Sigmoid colon (tissue), 7 donors: Measurements from ENCODE around the gene SCAPER. TPM values are rescaled to one million over a fixed set of nuclear protein-coding genes. Genes with fewer than 3 reads are reported as not detected.

Experiments
- DNase-seq: peaks from one replicate; pipeline ENCODE4 v3.0.0-alpha.2; 2019
- H3K27ac ChIP-seq, 4 donors: fragments of 200-600 bp; sonication (generic); one replicate each; pipeline ENCODE4 v1.5.1; 2016 to 2019; ENCODE audit warnings: mild to moderate bottlenecking in 1 of 4
- H3K27me3 ChIP-seq, 3 donors: fragments of 200-600 bp; sonication (generic); one replicate each; pipeline ENCODE4 v1.5.1; 2019; ENCODE audit warnings: mild to moderate bottlenecking in 1 of 3
- H3K36me3 ChIP-seq, 4 donors: fragments of 200-600 bp; sonication (generic); one replicate each; pipeline ENCODE4 v1.5.1; 2016 to 2019
- H3K4me1 ChIP-seq, 4 donors: fragments of 200-600 bp; sonication (generic); one replicate each; pipeline ENCODE4 v1.5.1; 2017 to 2019
- H3K4me3 ChIP-seq, 4 donors: fragments of 200-600 bp; sonication (generic); one replicate each; pipeline ENCODE4 v1.5.1; 2017 to 2019; ENCODE audit warnings: mild to moderate bottlenecking in 2 of 4, moderate library complexity in 1 of 4
- H3K9me3 ChIP-seq, 4 donors: fragments of 200-600 bp in 3 of 4; sonication (generic) in 3 of 4; one replicate each; pipeline versions ENCODE4 v1.5.1 to v1.6.1; 2013 to 2019
- EP300 ChIP-seq, 4 donors: sonication (generic); formaldehyde crosslinking; IDR thresholded peaks; one replicate each; pipeline ENCODE4 v1.6.1; 2017; ENCODE audit warnings: antibody characterized with exemption in 4 of 4
- POLR2A ChIP-seq, 2 donors: fragments of 450-650 bp; IDR thresholded peaks; one replicate each; pipeline ENCODE4 v1.6.1; 2016; ENCODE audit warnings: antibody characterized with exemption in 2 of 2, mild to moderate bottlenecking in 2 of 2, moderate library complexity in 2 of 2
- POLR2AphosphoS5 ChIP-seq, 4 donors: sonication (generic); formaldehyde crosslinking; IDR thresholded peaks; one replicate each; pipeline ENCODE4 v1.6.1; 2017; ENCODE audit warnings: antibody characterized with exemption in 4 of 4
- WGBS, 2 donors: extraction: QIAGEN DNeasy Blood & Tissue Kit; methylation state at CpG; one replicate each; pipeline ENCODE4 v1.1.7; 2013; 5-methylcytosine and 5-hydroxymethylcytosine counted together
- intact Hi-C: fragments of 100-400 bp; cut with DNase I; formaldehyde crosslinking; loops from one replicate; pipeline ENCODE4 v1.15.1; 2023
- polyA plus RNA-seq, 3 donors: library from polyadenylated mRNA; stranded (reverse); fragments of 200-250 nt; gene quantifications; one replicate each; pipeline ENCODE4 v1.2.3, GENCODE V29; 2013
- total RNA-seq, 4 donors: library from RNA; depleted of rRNA; stranded (reverse); fragments of >200 nt; gene quantifications; one replicate each; pipeline ENCODE4 v1.1.0, GENCODE V29; 2016
- TF ChIP-seq, protein P1 (sequence below), 4 experiments: fragments of 450-650 bp in 3 of 4; fragments of 200-600 bp in 1 of 4; IDR thresholded peaks; one replicate each; pipeline ENCODE4 v1.5.1; 2016 to 2019; ENCODE audit warnings: antibody characterized with exemption in 4 of 4, mild to moderate bottlenecking in 3 of 4, moderate library complexity in 2 of 4
- donor health status: healthy with polysubstance abuse.
- donor health status: Bipolar disorder and iron deficiency.
- donor health status: healthy.

The SCAPER gene
- total and polyA plus RNA-seq, 7 donors = 5.3 to 40.7 (median 22.5) TPM

DNA sequence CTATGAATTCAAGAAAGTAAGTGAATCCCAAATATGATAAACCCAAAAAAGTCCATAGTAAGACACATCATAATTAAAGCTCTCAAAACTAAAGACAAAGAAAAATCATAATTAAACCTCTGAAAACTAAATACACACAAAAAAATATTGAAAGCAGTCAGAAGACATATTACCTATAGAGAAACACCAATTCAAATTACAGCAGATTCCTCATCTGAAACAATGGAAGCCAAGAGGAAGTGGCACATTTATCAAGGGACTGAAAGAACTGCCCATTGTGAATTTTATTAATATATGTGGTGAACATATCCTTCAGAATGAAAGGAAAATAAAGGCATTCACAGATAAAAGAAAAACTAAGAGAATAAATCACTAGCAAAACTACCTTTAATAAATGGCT lies 128.2 kb downstream of the SCAPER start:
- peaks cover 0 to 7% (median 0%) of the 10 kb centered on the region in 4 donors for H3K9me3 ChIP-seq
- H3K4me3 ChIP-seq = no peak overlapping the region
- H3K27ac ChIP-seq = no peak overlapping the region
- intact Hi-C loops = no loop called here
- DNase-seq = no peak
- peaks cover 0 to 20% (median 0%) of the 10 kb centered on the region in 4 donors for H3K36me3 ChIP-seq
- H3K27me3 ChIP-seq = no peaks in the 10 kb centered on the region
- TF ChIP-seq POLR2AphosphoS5 (IDR thresholded peaks at IDR 0.05) = no peak
- TF ChIP-seq, protein P1, sequence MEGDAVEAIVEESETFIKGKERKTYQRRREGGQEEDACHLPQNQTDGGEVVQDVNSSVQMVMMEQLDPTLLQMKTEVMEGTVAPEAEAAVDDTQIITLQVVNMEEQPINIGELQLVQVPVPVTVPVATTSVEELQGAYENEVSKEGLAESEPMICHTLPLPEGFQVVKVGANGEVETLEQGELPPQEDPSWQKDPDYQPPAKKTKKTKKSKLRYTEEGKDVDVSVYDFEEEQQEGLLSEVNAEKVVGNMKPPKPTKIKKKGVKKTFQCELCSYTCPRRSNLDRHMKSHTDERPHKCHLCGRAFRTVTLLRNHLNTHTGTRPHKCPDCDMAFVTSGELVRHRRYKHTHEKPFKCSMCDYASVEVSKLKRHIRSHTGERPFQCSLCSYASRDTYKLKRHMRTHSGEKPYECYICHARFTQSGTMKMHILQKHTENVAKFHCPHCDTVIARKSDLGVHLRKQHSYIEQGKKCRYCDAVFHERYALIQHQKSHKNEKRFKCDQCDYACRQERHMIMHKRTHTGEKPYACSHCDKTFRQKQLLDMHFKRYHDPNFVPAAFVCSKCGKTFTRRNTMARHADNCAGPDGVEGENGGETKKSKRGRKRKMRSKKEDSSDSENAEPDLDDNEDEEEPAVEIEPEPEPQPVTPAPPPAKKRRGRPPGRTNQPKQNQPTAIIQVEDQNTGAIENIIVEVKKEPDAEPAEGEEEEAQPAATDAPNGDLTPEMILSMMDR (IDR thresholded peaks at IDR 0.05) = no peak
- no peak for TF ChIP-seq EP300 (IDR thresholded peaks at IDR 0.05)
- no peaks in the 10 kb centered on the region for H3K4me1 ChIP-seq

DNA sequence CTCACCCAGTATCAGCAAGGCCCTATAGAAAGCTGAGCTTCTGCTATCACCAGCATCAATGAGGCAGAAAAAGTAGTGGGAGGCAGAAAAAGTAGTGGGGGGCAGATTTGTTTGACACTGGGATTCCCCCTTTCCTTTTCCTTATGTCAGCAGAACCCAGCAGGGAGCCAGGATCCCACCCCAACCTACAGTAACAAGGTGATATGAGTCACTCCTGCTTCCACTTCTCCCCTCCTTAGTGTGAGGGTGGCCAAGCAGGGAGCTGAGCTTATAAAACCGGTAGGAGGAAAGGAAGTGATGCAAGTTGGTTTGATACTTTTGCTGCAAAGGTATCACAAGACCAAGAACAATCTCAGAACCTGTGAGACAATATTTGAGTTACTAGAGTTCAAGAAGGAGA lies 128.7 kb downstream of the SCAPER start:
- intact Hi-C loops = no loop called here
- 88 to 94% methylated on average over 1 of the region's 1 CpG for WGBS, 2 donors
- DNase-seq = no peak
- no peaks in the 10 kb centered on the region for H3K4me1 ChIP-seq
- no peaks in the 10 kb centered on the region for H3K27me3 ChIP-seq
- H3K4me3 ChIP-seq = no peak overlapping the region
- H3K27ac ChIP-seq = no peak overlapping the region
- peaks cover 0 to 7% (median 0%) of the 10 kb centered on the region in 4 donors for H3K9me3 ChIP-seq
- H3K36me3 ChIP-seq = peaks cover 0 to 23% (median 0%) of the 10 kb centered on the region in 4 donors
- TF ChIP-seq POLR2A (IDR thresholded peaks at IDR 0.05) (no peak), EP300 (IDR thresholded peaks at IDR 0.05) (no peak), POLR2AphosphoS5 (IDR thresholded peaks at IDR 0.05) (no peak)
- TF ChIP-seq, protein P1 (IDR thresholded peaks at IDR 0.05) = no peak

DNA sequence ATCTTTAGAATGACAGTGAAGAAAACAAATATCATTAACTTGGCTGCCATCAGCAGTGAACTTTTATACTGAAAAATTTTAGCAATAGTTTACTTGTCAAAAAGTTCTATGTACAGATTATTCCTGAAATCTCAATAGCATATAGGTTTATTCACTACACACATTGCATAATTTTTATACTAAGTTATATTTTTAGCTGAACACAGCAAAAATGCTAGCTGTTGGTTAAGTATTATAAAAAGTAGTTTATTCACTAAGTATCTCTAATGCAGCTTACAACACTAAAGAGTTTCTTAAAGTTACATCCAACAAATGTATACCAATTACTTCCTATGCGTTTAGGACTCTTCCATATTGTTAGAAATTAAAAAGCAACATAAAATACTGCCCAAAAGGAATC lies 131.9 kb downstream of the SCAPER start:
- intact Hi-C loops = no loop called here
- Histone ChIP-seq H3K27me3 (no peaks in the 10 kb centered on the region), H3K9me3 (peaks cover 0 to 7% (median 0%) of the 10 kb centered on the region in 4 donors), H3K4me3 (no peak overlapping the region), H3K36me3 (peaks cover 0 to 16% (median 0%) of the 10 kb centered on the region in 4 donors), H3K4me1 (no peaks in the 10 kb centered on the region), H3K27ac (no peak overlapping the region)
- 81 to 93% methylated on average over 1 of the region's 1 CpG for WGBS, 2 donors
- TF ChIP-seq, protein P1 (IDR thresholded peaks at IDR 0.05) = no peak
- TF ChIP-seq POLR2A (IDR thresholded peaks at IDR 0.05) (no peak), POLR2AphosphoS5 (IDR thresholded peaks at IDR 0.05) (no peak), EP300 (IDR thresholded peaks at IDR 0.05) (no peak)
- no peak for DNase-seq

DNA sequence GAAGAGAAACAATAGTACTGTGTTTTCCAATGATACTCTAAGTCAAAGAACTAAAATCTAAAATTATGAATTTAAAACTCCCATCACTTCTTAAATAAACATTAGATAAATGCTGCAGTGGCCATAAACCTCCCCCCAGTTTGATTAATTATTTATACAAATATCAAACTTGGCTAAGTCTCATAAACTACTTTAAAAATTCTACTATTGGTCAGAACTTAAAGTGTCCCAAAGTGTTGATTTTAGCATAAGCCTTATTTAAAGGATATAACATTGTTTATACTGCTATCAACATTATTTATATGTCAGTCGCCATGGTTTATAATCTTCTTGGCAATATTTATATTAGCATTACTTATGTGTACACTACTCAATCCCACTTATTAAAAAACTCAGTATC lies 132.4 kb downstream of the SCAPER start:
- no peak overlapping the region for H3K27ac ChIP-seq
- 79% methylated on average over 1 of the region's 1 CpG for WGBS, 2 donors
- no peaks in the 10 kb centered on the region for H3K4me1 ChIP-seq
- H3K36me3 ChIP-seq = peaks cover 0 to 16% (median 0%) of the 10 kb centered on the region in 4 donors
- H3K9me3 ChIP-seq = peaks cover 0 to 7% (median 0%) of the 10 kb centered on the region in 4 donors
- TF ChIP-seq, protein P1 (IDR thresholded peaks at IDR 0.05) = no peak
- no peak for TF ChIP-seq POLR2A (IDR thresholded peaks at IDR 0.05)
- no peak for TF ChIP-seq EP300 (IDR thresholded peaks at IDR 0.05)
- no peak for TF ChIP-seq POLR2AphosphoS5 (IDR thresholded peaks at IDR 0.05)
- intact Hi-C loops = no loop called here
- no peak for DNase-seq
- H3K27me3 ChIP-seq = no peaks in the 10 kb centered on the region
- H3K4me3 ChIP-seq = no peak overlapping the region

DNA sequence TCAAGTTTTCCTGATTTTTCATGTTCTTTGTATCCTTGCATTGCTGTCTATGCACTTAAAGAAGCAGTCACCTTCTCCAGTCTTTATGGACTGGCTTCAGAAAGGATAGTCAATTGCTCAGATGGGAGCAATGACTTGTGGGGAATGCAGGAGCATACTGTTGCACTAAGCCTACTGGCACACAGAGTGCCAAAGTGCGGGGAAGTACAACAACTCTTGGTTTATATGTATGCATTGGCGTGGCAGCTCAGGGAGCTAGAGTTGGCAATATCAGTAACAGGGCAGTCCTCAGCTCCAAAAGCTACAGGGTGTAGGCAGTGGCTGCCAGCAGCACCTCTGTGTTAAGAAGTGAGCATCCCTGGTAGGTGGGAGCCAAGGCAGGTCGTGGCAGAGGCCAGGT lies 141.1 kb downstream of the SCAPER start:
- Histone ChIP-seq H3K36me3 (peaks cover 9 to 64% (median 17%) of the 10 kb centered on the region in 4 donors), H3K27ac (no peak overlapping the region), H3K27me3 (no peaks in the 10 kb centered on the region), H3K4me1 (no peaks in the 10 kb centered on the region), H3K4me3 (no peak overlapping the region), H3K9me3 (peaks cover 0 to 5% (median 0%) of the 10 kb centered on the region in 4 donors)
- TF ChIP-seq EP300 (IDR thresholded peaks at IDR 0.05) (no peak), POLR2A (IDR thresholded peaks at IDR 0.05) (no peak), POLR2AphosphoS5 (IDR thresholded peaks at IDR 0.05) (no peak)
- TF ChIP-seq, protein P1 (IDR thresholded peaks at IDR 0.05) = no peak
- WGBS, 2 donors = 79 to 87% methylated on average over 3 of the region's 3 CpGs
- intact Hi-C loops = no loop called here
- no peak for DNase-seq
